GM18499 (cell line): Measurements from ENCODE around the gene EFHD2.
"Not testable (repeated sequence)": the region's sequence is repeated elsewhere in the genome, so short reads cannot be mapped to it uniquely, and the experiment has no call there.

ENCODE experiments used
- ATAC-seq: cut with Tn5 transposase; IDR thresholded peaks from one replicate; pipeline ENCODE4 v1.9.1; 2021; ENCODE audit warnings: moderate number of reproducible peaks; ENCODE audit not compliant: insufficient read depth, unreplicated experiment

Gene EFHD2

GRCh38 chr1:15409388-15410222 lies at the start of gene EFHD2:
TSS of gene EFHD2 (plus strand) at chr1:15409888. CDS start at chr1:15409972, 84 bp downstream.
- no peak for ATAC-seq

- ATAC-seq, result no peak
Observed at GRCh38 chr1:15360700-15361099, 49.0 kb upstream of the EFHD2 start.

- no peak for ATAC-seq
Observed at GRCh38 chr1:15362096-15362736, 47.5 kb upstream of the EFHD2 start.

GRCh38 chr1:15362737-15363128 lies 47.0 kb upstream of the EFHD2 start:
- no peak for ATAC-seq

GRCh38 chr1:15364740-15365139 lies 44.9 kb upstream of the EFHD2 start:
- no peak for ATAC-seq

GRCh38 chr1:15368888-15369287 lies 40.8 kb upstream of the EFHD2 start:
- no peak for ATAC-seq

GRCh38 chr1:15370268-15370667 lies 39.4 kb upstream of the EFHD2 start:
- ATAC-seq, result no peak

- no peak for ATAC-seq
Observed at GRCh38 chr1:15370781-15371520, 38.7 kb upstream of the EFHD2 start.

- no peak for ATAC-seq
Observed at GRCh38 chr1:15371610-15372545, 37.8 kb upstream of the EFHD2 start.

- no peak for ATAC-seq
Observed at GRCh38 chr1:15378729-15379128, 31.0 kb upstream of the EFHD2 start.

GRCh38 chr1:15379151-15379550 lies 30.5 kb upstream of the EFHD2 start:
- not testable (repeated sequence) for ATAC-seq

GRCh38 chr1:15380601-15381508 lies 28.8 kb upstream of the EFHD2 start:
- ATAC-seq, result no peak

GRCh38 chr1:15381805-15382204 lies 27.9 kb upstream of the EFHD2 start:
- no peak for ATAC-seq

- no peak for ATAC-seq
Observed at GRCh38 chr1:15382601-15383518, 26.8 kb upstream of the EFHD2 start.

GRCh38 chr1:15383810-15384209 lies 25.9 kb upstream of the EFHD2 start:
- ATAC-seq, result no peak

- no peak for ATAC-seq
Observed at GRCh38 chr1:15384301-15384901, 25.3 kb upstream of the EFHD2 start.

- no peak for ATAC-seq
Observed at GRCh38 chr1:15385420-15385819, 24.3 kb upstream of the EFHD2 start.
